NCI-H82 treated with DMSO at 0.1 percent for 48 hours (cell line): ENCODE results near the gene NLRC5.
A peak's percentile ranks its signal among the peaks of the same experiment; 100 is the strongest.
"Not testable (repeated sequence)": the region's sequence is repeated elsewhere in the genome, so short reads cannot be mapped to it uniquely, and the experiment has no call there.

Experiments used
- DNase-seq: peaks from one replicate; lab custom pipeline; 2025; ENCODE audit not compliant: unreplicated experiment; lab: John Stamatoyannopoulos, UW

The NLRC5 gene

DNA sequence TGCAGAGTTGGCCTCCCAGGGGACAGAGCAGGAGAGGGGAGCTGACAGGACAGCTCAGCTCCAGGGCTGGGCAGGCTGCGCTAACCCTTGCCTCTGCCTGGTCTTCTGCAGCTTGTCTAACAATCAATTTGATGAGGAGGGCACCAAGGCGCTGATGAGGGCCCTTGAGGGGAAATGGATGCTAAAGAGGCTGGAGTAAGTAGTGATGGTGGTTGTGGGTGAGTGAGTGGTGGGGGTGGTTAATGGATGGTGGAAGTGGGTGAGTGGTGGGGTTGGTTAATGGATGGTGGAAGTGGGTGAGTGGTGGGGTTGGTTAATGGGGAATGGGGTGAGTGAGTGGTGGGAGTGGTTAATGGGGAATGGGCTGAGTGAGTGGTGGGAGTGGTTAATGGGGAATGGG, 81.1 kb downstream of the NLRC5 start:
- no peak for DNase-seq

DNA sequence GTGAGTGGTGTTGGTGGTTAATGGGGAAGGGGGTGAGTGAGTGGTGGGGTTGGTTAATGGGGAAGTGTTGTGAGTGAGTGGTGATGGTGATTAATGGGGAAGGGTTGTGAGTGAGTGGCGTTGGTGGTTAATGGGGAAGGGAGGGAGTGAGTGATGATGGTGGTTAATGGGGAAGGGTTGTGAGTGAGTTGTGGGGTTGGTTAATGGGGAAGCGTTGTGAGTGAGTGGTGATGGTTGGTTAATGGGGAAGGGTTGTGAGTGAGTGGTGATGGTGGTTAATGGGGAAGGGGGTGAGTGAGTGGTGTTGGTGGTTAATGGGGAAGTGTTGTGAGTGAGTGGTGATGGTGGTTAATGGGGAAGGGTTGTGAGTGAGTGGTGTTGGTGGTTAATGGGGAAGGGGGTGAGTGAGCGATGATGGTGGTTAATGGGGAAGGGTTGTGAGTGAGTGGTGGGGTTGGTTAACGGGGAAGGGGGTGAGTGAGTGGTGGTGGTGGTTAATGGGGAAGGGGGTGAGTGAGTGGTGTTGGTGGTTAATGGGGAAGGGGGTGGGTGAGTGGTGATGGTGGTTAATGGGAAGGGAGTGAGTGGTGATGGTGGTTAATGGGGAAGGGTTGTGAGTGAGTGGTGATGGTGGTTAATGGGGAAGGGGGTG, 81.8 kb downstream of the NLRC5 start:
- DNase-seq = not testable (repeated sequence)

DNA sequence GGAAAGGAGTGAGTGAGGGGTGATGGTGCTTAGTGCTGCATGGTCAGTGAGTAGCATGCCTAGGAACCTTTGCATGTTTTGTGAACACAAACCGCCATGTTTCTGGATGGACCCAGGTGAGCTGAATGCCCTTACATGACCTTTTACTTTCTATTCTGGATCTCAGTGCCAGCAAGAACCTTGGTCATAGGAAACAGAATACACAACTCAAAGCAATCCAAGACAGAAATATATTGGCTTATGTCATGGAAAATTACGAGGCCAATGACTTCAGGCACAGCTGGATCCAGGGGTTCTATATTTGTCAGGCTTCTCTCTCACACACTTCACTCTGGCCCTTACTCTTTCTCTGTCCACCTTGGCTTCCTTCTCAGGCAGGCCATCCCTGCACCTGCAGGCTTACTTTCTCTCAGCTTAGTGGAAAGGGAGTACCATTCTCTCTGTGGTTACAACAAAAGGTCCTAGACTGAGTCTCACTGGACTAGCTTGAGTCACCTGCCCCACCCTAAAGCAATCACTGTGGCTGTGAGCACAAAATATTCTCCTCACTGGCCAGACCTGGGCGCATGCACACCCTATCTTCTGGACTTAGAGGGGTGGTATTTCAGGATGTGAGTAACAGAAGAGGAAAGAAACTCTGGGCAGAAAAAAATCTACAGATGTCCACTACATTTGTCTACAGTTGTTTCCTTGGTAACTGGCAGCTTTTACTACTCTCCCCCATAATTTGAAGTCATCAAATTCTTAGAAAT, 82.7 kb downstream of the NLRC5 start:
- no peak for DNase-seq

DNA sequence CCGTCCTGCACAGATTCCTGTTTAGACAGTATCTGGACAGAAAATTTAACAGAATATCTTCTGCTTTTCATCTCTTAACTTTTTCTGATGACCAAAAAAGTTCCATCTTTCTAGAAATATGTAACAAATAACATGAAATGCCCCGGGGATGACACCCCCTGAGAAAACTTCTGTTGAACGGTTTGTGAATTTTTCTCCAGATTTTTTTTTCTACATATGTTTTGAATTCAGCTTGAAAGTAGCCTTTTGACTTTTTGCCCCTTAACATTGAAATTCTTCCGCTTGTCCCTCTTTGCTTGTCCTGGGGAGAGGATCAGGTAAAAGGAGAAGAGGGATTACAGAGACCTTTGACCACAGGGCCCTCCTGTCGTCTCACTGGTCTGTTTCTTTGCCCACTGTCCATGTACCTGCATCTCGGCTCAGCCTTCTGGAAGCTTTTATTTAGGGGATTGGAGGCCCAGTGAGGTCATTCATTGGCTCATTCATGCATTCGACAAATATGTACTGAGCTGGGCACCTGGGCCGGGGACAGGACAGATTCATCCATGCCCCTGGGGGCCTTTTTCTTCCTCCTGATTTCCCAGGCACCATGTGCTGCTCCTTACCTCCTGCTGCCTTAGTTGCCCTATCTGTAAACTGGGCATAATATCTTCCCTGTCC, 83.4 kb downstream of the NLRC5 start:
- DNase-seq = no peak

DNA sequence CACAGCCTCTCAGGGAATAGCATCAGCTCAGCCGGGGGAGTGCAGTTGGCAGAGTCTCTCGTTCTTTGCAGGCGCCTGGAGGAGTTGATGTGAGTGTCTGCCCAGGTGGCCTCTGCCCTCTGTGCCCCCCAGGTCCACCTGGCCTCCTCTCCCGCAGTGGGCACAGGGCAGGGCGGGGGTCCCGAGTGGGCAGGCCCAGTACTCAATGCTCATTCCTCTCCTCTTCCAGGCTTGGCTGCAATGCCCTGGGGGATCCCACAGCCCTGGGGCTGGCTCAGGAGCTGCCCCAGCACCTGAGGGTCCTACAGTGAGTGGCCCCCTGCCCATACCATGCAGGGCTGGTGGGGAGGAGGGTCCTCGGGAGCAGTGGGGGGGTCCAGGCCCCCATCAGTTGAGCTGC, 88.4 kb downstream of the NLRC5 start:
- no peak for DNase-seq

DNA sequence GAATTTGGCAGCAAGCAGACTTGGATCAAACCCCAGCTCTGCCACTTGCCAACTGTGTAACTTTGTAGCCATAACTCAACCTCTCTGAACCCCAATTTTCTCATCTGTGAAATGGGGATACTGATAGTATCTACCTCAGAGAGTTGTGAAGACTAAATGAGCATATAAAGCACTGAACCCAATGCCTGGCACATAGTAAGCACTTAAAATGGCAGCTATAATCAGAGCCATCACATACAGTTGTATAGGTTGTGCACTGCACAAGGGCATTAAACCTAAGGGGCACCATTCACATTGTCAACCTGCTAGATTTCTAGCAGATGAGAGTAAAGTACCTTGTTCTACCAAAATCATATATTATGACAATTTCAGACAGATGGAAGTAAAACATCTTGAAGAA, 92.4 kb downstream of the NLRC5 start:
- no peak for DNase-seq

DNA sequence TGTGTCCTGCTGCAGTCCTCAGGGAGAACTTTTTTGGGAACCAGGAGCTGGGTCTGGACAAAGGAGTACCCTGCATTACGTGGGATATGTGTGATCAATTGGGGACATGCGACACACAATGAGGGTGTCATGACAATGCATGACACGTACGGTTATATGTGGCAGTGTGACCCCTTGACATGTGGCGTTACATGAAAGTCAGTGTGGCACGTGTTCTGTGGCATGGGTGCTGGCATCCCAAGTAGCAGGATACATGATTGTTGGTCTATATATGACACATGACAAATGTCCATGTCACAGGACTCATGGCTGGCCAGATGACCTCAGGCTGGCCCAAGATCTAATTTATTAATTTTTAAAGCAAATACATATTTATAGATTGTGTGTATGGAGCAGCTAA, 93.3 kb downstream of the NLRC5 start:
- DNase-seq = no peak

DNA sequence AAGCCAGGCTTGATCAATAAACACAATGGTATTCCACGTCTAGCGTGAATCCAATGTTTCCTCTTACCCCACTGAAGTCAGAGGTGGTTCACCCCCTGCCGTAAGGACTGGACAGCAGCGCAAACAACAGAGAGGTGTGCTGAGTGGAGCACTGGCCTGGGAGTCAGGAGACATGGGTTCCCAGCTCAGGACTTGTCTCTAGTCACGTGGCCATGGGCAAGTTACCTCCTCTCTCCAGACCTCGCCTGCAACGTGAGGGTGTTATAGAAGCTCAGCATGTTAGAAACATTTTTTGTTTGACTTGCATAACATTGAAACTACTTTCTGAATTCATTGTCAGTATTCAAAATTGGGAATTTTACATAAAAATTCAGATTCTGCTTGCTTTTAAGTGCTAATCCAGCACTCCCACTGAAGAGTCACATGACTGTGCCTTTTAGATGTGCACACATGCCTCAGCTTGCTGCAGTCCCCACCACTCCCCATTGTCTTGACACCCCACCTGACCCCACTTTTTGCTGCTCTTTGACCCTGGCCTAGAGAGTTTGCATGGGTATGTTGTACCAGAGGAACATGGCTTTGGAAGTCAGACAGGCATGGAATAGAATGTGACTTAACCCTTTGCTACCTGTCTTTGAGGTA, 94.2 kb downstream of the NLRC5 start:
- no peak for DNase-seq

DNA sequence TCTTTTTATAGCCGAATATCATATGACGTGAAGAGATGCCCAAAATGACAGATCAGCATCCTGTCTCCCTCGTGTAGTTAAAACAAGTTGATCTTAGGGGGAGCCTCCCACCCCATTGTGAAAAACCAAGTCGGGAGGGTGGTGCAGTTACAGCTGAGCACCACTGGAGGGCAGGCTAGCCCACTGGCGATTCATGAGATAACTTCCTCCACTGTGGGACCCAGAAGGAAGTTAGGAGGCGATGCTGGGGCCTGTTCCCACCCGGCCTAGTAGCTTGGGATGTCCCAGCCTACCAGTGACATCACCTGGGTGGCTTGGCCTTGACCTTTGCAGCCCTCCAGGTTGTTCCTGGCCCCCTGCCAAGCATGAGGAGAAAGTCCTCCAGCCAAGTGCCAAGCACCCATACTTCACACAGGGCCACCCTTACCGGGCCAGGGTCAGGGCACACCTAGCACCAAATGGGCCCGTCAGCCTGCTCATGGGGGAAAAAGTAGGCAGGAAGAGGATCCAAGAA, 95.0 kb downstream of the NLRC5 start:
- no peak for DNase-seq

DNA sequence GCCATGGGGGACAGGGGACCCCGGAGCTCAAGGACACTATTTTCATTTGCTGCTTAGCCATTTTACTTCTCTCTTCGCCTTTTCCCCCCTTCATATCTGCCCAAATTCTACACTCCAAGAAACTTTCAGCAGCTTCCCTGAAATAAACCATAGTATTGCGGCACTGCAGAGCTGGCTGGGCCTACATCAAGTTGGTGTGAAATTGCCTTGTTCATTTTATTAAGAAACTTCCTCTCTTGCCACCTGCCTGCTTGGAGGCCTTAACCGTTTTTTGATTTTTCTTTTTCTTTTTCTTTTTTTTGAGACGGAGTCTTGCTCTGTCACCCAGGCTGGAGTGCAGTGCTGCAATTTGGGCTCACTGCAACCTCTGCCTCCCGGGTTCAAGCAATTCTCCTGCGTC, 95.6 kb downstream of the NLRC5 start:
- DNase-seq = no peak

DNA sequence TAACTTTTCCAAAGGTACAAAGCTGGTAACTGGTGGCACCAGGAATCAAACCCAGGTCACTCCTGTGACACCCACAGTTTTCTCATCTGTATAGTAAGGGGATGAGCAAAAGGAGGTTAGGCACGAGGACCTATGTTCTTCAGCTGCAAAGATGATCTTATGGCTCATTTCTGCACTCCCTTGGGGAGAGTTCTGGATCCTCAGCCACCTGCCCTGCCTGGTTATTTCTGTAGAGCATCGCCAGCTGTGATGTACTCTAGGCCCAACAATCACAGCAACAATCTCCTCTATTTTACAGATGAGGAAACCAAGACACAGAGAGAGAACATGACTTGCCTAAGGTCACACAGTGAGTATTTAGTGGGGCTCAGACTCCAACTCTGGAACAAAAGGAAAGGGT, 97.6 kb downstream of the NLRC5 start:
- DNase-seq = no peak

DNA sequence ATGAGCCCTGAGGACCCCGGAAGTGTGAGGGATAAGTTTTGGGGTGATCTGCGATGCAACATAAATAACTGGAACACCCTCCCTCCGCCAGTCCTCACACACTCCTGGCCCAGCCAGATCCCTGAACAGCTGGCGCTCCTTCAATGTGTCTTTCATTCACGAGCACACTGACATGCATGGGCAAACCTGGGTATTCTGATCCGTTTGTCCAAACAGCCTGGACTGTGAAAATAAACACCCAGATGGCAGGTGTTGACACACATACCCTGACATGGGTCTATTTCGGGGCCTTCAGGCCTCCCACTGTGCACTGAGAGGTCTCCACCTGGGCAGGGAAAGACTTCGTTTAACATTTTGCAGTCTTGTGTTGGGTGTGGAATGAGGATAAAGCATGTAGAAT, 100.0 kb downstream of the NLRC5 start:
- DNase-seq = no peak

DNA sequence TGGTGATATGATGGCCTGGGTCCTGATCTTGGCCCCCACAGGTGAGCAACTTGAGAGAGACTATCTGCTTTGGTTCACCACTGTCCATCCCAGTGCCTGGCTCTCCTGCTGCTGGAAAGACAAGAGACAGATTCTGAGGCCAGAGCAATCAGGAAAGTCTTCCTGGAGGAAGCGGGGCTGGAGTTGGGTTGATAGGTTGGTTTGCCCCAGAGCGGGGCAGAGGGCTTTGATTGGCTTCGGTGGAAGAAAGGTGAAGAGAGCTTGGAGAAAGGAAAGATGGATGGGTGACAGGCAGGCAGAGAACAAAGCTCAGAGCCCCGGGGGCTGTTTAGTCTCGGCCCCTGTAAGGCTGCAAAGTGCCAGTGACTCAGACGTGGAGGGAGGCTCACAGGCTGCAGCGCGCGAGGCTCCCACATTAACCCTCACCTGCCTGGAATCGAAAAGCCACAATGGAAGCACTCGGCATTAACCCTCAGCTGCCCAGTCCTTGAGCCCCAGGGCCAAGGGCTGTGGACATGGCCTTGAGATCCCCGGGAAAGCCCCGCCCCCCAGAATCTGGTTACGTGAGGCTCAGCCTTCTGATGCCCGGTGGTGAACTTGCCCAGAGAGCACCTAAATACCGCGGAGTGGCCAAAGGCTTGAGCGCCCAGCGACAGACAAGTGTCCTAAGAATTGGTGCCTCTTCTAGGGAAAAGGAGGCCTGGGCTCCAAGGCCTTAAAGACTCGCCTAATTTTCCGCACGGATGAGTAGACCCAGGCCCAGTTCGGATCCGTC, 102.0 kb downstream of the NLRC5 start:
- no peak for DNase-seq

DNA sequence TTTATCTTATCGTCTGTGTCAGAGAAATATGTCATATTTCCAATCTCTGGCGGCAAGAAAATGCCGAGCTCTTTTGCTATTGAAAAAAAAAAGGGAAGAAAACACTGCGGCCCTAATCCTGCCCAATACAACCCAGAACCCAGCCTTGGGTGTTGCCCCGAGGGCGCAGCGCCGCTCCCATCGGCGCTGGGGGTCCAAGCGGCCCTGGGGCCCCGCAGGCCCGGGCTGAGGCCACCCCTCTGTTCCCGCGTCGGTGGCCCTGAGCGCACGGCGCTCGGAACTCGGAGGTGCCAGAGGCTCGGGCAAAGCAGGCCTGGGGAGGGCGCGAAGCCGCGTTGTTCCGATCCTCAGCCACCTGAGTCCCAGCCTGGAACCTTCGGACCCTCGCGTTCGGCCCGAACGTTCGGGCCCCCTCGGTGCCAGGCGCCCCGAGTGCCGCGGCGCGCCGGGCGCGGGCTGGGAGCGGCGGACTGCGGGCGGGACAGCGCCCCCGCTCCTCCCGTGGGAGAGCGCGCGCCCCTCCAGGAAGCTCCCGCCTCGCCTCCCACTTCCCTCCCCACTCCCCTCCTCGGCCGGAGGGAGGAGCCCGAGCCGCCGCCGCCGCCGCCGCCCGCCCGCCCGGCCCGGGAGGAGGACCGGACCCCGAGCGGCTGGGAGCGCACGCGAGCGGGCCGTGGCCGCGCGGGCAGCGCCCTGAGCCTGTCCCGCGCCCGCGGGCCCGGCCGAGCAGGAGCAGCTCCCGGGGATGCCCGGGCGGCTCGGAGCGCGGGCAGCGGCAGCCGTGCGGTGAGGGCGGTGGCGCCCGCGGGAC, 102.8 kb downstream of the NLRC5 start, which contains the start of gene CPNE2:
CPNE2 (plus strand) TSS at position 609 of the 811 bp plus-strand sequence. CDS start 18,160 bp downstream, outside the sequence.
- DNase-seq = peak; percentile 25

DNA sequence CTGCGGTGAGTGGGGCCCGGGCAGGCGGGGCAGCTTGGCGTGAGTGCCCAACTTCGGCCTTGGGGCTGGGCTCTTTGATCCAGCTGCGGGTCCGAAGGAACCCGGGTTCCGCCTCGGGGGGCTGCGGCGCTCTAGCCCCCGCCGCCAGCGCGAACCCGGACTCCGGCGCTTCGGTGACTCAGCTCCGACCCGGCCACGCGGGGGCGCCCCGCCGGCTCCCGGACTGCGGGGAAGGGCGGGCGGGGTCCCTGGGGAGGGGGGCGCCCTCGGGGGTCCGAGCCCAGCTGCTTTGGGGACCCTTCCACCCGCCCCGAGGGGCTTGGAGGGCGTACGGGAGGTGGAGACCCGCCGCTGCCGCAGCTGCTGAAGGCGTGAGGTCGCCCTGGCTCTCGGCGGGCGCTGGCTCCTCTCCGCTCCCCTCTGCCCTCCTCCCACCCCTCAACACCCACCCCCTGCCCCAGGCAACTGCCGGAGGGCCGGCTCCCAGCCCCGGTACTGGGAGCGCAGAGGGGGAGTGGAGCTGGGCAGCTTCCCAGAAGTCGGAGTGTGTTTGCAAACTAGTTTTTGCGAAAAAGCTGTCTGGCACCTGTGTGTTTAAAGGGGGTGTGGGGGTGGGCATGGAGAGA, 103.5 kb downstream of the NLRC5 start:
- no peak for DNase-seq

DNA sequence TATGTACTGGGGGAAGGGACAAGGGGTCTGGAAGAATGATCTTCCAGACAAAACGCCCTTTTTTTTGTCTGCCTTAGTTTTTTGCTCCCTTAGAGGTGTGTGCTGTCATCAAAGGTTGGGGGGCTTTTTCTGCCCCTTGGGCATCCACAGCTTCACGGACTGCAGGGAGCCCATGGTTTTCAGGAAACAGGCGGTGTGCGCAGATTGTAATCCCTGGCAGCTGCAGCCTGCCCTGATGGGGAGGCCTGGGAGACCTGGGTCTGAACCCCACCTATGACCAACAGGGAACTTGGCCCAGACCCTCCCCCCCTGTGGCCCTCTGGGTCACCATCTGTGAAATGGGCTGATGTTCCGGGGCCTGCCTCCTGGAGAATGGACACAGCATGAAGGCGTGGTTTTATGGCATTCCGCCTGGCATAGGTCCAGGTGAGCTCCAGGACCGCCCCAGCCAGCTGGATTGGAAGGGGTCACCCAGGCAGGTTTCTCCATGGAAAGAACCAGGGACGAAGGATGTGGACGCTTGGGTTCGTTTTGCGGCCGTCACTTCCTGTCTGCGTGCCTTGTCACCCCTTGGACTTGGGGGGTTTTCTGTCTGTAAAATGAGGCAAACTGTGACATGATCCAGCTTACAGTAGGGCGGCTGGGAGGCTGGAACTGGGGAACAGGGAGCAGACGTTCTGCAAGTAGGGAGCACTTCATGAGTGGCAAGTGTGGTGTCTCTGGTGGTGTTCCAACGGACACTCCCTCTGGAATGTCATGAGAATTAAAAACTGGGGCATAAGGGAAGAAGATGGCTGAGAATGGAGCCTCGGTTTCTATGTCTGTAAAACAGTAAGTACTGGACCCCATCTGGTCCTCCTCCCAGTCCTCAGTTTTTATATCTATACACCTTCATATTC, 104.6 kb downstream of the NLRC5 start:
- no peak for DNase-seq

DNA sequence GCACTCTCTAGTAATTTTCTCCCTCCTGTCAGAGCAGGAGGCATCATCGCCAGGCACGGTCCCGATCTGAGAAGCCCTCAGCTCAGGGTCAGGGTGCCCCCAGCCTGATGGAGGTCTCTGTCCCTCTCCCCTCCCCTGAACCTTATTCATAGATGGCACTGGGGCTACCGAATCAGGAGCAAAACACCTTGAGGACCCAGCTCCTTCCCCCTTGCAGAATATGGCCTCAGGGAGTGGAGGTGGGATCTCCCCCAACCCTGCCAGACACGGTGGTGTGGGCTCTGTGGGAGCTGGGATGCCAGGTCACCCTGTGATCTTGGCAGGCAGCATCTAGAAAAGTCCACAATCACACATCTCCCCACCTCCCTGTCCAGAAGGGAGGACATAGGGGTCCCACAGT, 105.6 kb downstream of the NLRC5 start:
- DNase-seq = no peak

DNA sequence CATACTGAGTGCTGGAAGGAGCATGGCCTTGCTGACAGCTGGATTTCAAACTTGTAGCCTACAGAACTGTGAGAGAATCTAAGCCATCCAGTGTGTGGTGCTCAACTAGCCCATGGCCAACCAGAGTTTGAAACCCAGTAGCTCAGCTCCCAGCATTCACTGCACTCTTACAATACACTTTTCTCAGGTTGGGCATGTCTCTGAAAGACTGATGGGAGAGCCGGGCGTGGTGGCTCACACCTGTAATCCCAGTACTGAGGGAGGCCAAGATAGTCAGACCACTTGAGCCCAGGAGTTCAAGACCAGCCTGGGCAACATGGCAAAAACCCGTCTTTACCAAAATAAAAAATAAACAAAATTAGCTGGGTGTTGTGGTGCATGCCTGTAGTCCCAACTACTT, 106.8 kb downstream of the NLRC5 start:
- DNase-seq = no peak
